ENCODE results near the gene UGT1A4. TPM values are rescaled to one million over a fixed set of nuclear protein-coding genes. Genes with fewer than 3 reads are reported as not detected.
A peak's percentile ranks its signal among the peaks of the same experiment; 100 is the strongest.

Gene UGT1A4
- total RNA-seq, 4 donors from 2014 or later = 0.13 to 3.8 (median 0.45) TPM

DNA sequence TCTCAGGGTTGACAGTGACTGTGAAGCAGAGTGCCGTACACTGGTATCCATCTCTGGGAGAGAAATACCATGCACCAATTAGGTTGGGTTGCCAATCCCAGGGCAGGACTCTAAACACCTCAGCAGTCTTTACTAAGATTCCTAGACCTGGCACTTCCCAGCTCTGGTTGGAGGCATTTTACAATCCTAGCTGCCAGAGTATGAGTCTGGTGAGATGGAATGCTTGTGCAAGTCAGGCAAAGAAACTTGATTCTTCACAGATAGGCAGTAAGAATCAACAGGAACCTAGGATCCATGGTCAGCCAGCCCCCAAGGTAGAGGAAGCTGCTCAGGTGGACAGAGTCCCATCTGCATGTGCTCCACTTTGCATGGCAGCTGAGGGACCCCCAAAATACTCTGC, 11.8 kb upstream of the UGT1A4 start:
- Histone ChIP-seq H3K36me3 (no peaks in the 10 kb centered on the region), H3K4me3 (replicated peaks in 1 of 3) (no peak overlapping the region), H3K27me3 (no peaks in the 10 kb centered on the region), H3K9me3 (no peaks in the 10 kb centered on the region), H3K27ac (peak overlapping the region; percentile 55 to 84 (median 77)), H3K4me1 (peaks cover 14 to 21% of the 10 kb centered on the region in 2 donors)
- 54 to 85% methylated on average over 1 of the region's 1 CpG for WGBS, 2 donors
- no peak for DNase-seq
- intact Hi-C loops (cut with DNase I) = no loop called here
- TF ChIP-seq POLR2A (IDR thresholded peaks at IDR 0.05) = no peak
- TF ChIP-seq, protein P1, sequence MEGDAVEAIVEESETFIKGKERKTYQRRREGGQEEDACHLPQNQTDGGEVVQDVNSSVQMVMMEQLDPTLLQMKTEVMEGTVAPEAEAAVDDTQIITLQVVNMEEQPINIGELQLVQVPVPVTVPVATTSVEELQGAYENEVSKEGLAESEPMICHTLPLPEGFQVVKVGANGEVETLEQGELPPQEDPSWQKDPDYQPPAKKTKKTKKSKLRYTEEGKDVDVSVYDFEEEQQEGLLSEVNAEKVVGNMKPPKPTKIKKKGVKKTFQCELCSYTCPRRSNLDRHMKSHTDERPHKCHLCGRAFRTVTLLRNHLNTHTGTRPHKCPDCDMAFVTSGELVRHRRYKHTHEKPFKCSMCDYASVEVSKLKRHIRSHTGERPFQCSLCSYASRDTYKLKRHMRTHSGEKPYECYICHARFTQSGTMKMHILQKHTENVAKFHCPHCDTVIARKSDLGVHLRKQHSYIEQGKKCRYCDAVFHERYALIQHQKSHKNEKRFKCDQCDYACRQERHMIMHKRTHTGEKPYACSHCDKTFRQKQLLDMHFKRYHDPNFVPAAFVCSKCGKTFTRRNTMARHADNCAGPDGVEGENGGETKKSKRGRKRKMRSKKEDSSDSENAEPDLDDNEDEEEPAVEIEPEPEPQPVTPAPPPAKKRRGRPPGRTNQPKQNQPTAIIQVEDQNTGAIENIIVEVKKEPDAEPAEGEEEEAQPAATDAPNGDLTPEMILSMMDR (IDR thresholded peaks at IDR 0.05) = no peak

DNA sequence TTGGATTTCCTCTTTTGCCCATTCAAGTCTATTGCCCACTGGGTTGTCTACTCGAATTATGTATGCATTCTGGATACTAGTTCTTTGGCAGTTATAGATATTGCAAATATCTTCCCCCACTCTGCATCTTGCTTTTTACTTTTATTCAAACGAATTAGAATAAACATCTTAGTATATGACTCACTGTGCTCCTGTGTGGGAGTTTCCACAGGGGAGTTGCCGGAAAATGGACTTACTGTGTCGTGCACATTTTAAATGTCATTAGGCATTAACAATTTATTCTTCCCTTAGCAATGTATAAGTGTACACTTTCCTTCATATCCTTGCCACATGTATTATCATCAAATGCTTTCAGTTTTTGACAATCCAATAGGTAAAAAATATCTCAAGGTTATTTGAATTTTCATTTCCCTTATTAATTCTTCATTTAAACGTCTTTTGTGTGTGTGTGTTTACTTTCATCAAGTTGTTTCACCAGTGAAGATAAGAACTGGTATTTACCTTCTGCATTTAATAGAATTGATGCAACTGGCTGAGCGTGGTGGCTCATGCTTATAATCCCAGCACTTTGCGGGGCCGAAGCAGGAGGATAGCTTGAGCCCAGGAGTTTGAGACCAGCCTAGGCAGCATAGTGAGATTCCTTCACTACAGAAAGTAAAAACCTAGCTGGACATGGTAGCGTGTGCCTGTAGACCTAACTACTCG, 10.4 kb upstream of the UGT1A4 start:
- intact Hi-C loops (cut with DNase I) = no loop called here
- Histone ChIP-seq H3K27me3 (no peaks in the 10 kb centered on the region), H3K36me3 (no peaks in the 10 kb centered on the region), H3K27ac (no peak overlapping the region), H3K9me3 (no peaks in the 10 kb centered on the region), H3K4me3 (replicated peaks in 1 of 3) (no peak overlapping the region), H3K4me1 (peaks cover 14 to 21% of the 10 kb centered on the region in 2 donors)
- no peak for DNase-seq
- WGBS, 2 donors = 79 to 87% methylated on average over 10 of the region's 10 CpGs
- TF ChIP-seq, protein P1 (IDR thresholded peaks at IDR 0.05) = no peak
- no peak for TF ChIP-seq POLR2A (IDR thresholded peaks at IDR 0.05)

DNA sequence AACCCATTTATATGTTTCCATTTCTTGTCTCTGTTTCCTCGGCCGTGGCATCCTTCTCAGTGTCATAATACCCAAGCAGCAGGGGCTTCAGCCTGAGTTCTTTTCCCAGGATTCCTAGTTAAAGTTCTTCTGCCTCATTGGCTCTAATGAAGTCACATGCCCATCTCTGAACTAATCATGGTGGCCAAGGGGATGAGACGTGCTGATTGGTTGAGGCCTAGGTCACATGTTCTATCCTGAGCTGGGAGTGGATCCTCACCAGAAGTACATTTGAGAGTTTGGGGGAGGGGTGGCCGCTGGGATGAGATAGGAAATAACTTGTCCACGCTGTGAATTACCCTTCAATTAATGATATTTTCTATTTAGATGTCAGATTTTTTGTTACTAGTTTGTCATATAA, 9.6 kb upstream of the UGT1A4 start:
- no peaks in the 10 kb centered on the region for H3K36me3 ChIP-seq
- no peak overlapping the region for H3K4me3 ChIP-seq (replicated peaks in 1 of 3)
- H3K4me1 ChIP-seq = peaks cover 14 to 21% of the 10 kb centered on the region in 2 donors
- H3K27me3 ChIP-seq = no peaks in the 10 kb centered on the region
- H3K27ac ChIP-seq = no peak overlapping the region
- no peaks in the 10 kb centered on the region for H3K9me3 ChIP-seq
- 80 to 88% methylated on average over 5 of the region's 5 CpGs for WGBS, 2 donors
- TF ChIP-seq, protein P1 (IDR thresholded peaks at IDR 0.05) = no peak
- TF ChIP-seq POLR2A (IDR thresholded peaks at IDR 0.05) = no peak
- intact Hi-C loops (cut with DNase I) = no loop called here
- no peak for DNase-seq

DNA sequence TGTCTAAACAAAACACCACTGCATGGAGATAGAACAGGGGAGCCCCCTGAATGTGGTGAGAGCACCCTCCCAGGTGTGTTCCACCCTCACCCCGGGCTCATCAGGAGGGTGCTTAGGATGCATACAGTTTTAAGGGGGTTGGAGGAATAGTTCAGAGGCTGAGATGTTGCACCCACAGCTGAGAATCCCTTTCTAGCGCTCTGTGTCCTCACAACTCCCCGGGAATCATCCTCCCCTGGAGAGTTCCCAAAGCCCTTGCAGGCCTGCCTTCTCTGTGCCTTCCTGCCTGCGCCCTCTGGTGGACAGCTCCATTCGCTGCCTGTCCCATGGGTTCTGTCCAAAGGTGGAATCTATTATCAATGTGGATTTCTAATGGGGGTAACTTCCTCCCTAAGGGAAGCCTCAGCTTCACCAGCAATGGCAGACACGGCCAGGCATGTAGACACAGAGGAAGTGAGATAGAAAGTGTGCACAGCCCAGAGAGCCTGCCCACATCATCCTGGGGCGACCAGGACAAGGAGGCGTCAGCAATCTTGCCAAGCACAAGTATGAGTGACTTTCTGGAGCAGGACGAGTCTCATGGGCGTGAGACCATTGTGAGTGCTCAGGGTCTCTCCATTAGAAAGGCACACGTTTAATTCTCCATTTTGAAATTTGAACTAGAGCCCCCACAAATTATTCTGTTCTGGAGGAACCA, 7.1 kb upstream of the UGT1A4 start:
- no peak overlapping the region for H3K4me3 ChIP-seq (replicated peaks in 1 of 3)
- H3K27ac ChIP-seq = no peak overlapping the region
- DNase-seq = peak; percentile 87 to 94
- H3K27me3 ChIP-seq = no peaks in the 10 kb centered on the region
- TF ChIP-seq POLR2A (IDR thresholded peaks at IDR 0.05) = no peak
- TF ChIP-seq, protein P1 (IDR thresholded peaks at IDR 0.05) = peak; percentile 74 to 90 (median 84)
- H3K9me3 ChIP-seq = no peaks in the 10 kb centered on the region
- WGBS, 2 donors = 36 to 40% methylated on average over 10 to 11 of the region's 11 CpGs
- no peaks in the 10 kb centered on the region for H3K36me3 ChIP-seq
- intact Hi-C loops (cut with DNase I) = no loop called here
- H3K4me1 ChIP-seq = peaks cover 5 to 8% of the 10 kb centered on the region in 2 donors

Data from thyroid gland (tissue), 4 donors.